Kidney (tissue), 14 donors: ENCODE results near the gene PRKN. TPM values are rescaled to one million over a fixed set of nuclear protein-coding genes. Genes with fewer than 3 reads are reported as not detected.

Source experiments
- DNase-seq, 5 donors: peaks; one replicate each; pipeline ENCODE4 v3.0.0-alpha.2; 2013 to 2020
- FAIRE-seq: peaks from 2 replicates; lab custom pipeline; 2012; peaks lifted over from hg19 to GRCh38; lab: Jason Lieb, UNC
- H3K27ac ChIP-seq, 2 donors: one replicate each; pipeline ENCODE4 v1.7.0; 2013; ENCODE audit warnings: low read depth in 2 of 2, low read length in 2 of 2, inconsistent platforms in 1 of 2
- H3K27me3 ChIP-seq: one replicate; pipeline ENCODE4 v1.7.1; 2013; ENCODE audit warnings: low read length, inconsistent platforms; ENCODE audit not compliant: control insufficient read depth, insufficient read depth
- H3K36me3 ChIP-seq, 3 donors: one replicate each; pipeline versions ENCODE4 v1.7.0 to v1.7.1; 2013; ENCODE audit warnings: low read length in 3 of 3, control low read depth in 1 of 3, inconsistent platforms in 1 of 3; ENCODE audit not compliant: insufficient read depth in 3 of 3, control insufficient read depth in 2 of 3
- H3K4me1 ChIP-seq, 3 donors: one replicate each; pipeline versions ENCODE4 v1.7.0 to v1.7.1; 2013; ENCODE audit warnings: low read length in 3 of 3, inconsistent platforms in 1 of 3, low read depth in 1 of 3; ENCODE audit not compliant: control insufficient read depth in 2 of 3, insufficient read depth in 2 of 3
- H3K4me3 ChIP-seq, 3 donors: one replicate each; pipeline versions ENCODE4 v1.7.0 to v1.8.1; 2013; ENCODE audit warnings: low read length in 3 of 3, control low read depth in 1 of 3, inconsistent platforms in 1 of 3
- H3K9ac ChIP-seq, 3 donors: one replicate each; pipeline versions ENCODE4 v1.7.0 to v1.7.1; 2013; ENCODE audit warnings: low read length in 3 of 3, control low read depth in 1 of 3, inconsistent platforms in 1 of 3
- H3K9me3 ChIP-seq, 3 donors: one replicate each; pipeline versions ENCODE4 v1.7.0 to v1.7.1; 2013; ENCODE audit warnings: low read length in 3 of 3, control low read depth in 1 of 3, inconsistent platforms in 1 of 3; ENCODE audit not compliant: control insufficient read depth in 2 of 3, insufficient read depth in 1 of 3
- CTCF ChIP-seq: IDR thresholded peaks from 3 replicates; pipeline ENCODE4 v1.5.1; 2012; ENCODE audit warnings: mild to moderate bottlenecking, moderate library complexity, borderline replicate concordance; ENCODE audit not compliant: insufficient read depth; ENCODE audit errors: extremely low read depth
- intact Hi-C: fragments of 100-400 bp; cut with DNase I; formaldehyde crosslinking; loops from one replicate; pipeline ENCODE4 v1.11.1; 2022
- polyA plus RNA-seq: library from polyadenylated mRNA; stranded (reverse); fragments of 350-450 nt; fragmentation: Illumina TruSeq; extraction: RNeasy Lipid Tissue Mini Kit (QIAGEN cat#74804); gene quantifications from one replicate; pipeline ENCODE4 v1.2.3, GENCODE V29; 2014; ENCODE audit warnings: low read depth, low replicate concordance; ENCODE audit not compliant: insufficient read depth
- total RNA-seq: library from RNA; stranded (reverse); fragmentation: NEBNext Ultra II Directional; extraction: Animal tissue kit (Norgen Biotek cat#: 25700); gene quantifications from one replicate; pipeline ENCODE4 v1.2.1, GENCODE V29; 2021
- donor health status: control.
- donor health status: control.
- donor health status: control.
- donor health status: control.
- donor health status: control.
- donor health status: DM: yes; HTN: yes; CAD: no.
- donor health status: Normal renal cell carcinoma (clear cell type).

Gene PRKN
- total and polyA plus RNA-seq, 2 donors from 2014 or later, result 8.6 to 10.4 TPM

DNA sequence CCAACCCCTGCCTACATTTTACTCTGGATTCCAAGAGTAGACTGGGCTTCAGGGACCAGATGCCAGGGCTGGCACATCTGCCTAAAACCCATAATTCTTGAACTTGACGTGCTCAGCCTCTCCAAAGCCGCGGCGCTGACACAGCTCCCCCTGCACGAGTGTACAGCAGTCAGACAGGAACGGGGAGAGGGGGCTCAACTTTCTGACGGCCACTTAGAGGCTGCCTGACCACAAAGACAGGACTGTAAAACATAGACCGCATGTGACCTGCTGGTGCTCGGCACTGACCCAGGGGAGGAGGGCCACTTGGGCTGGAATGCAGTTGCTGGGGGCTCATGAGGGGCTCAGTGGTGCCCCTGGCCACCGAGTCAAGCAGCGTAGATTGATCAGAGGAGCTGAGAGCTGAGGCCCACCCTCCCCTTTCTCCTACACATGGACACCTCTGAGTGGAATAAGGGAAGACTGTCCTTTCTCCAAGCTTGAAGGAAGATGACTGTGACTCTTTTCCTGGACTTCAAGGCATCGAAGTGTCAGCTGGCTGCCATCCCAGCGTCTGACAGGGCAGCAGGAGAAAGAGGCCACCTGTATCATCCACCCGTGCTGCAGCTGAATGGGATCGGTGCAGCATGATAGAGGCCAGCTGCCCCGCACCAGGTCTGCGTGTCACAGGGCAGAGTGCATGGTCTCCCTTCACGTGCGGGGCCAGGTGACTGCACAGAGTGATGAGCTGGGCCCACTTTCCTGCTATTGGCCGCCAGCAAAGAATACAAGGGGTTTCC is 1282.4 kb downstream of the PRKN start:
- no peaks in the 10 kb centered on the region for H3K36me3 ChIP-seq
- no peak overlapping the region for H3K9ac ChIP-seq
- peaks cover 6 to 22% (median 19%) of the 10 kb centered on the region in 3 donors for H3K4me1 ChIP-seq
- H3K9me3 ChIP-seq, result no peaks in the 10 kb centered on the region
- no peak for TF ChIP-seq CTCF
- intact Hi-C loops, result no loop called here
- peak in 4 of 5 donors; percentile 65 to 72 (median 69) for DNase-seq
- FAIRE-seq, result no peak
- no peak overlapping the region for H3K4me3 ChIP-seq
- peak overlapping the region in 1 of 2 donors; percentile 53 for H3K27ac ChIP-seq
- H3K27me3 ChIP-seq, result no peaks in the 10 kb centered on the region

DNA sequence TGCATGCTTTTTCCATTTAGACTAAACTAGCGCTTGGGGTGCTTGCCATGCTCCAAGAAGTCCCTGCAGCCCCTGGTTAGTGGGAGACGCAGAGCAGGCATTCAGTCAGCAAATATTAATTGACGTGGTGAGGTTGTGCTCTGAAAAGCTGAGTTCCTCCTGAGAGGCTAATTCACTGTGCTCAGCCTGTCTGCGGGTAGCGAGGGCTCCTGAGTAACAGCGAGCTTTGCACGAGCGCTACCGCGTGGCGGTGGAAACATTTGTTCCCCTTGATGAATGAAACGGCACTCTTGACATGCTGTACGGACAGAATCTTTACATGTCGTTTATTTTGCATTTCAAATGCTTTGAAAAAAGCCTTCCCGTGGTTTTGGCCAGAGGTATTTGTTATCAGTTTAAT is 1283.1 kb downstream of the PRKN start:
- H3K4me3 ChIP-seq, result peak overlapping the region in 1 of 3 donors; percentile 7
- intact Hi-C loops, result no loop called here
- H3K27ac ChIP-seq, result peak overlapping the region; percentile 43 to 64
- DNase-seq (peak in 3 of 5 donors; percentile 72 to 86 (median 83)), FAIRE-seq (no peak)
- H3K36me3 ChIP-seq, result no peaks in the 10 kb centered on the region
- H3K9me3 ChIP-seq, result no peaks in the 10 kb centered on the region
- H3K4me1 ChIP-seq, result peaks cover 6 to 22% (median 19%) of the 10 kb centered on the region in 3 donors
- peak; percentile 28 for TF ChIP-seq CTCF
- no peaks in the 10 kb centered on the region for H3K27me3 ChIP-seq
- no peak overlapping the region for H3K9ac ChIP-seq

DNA sequence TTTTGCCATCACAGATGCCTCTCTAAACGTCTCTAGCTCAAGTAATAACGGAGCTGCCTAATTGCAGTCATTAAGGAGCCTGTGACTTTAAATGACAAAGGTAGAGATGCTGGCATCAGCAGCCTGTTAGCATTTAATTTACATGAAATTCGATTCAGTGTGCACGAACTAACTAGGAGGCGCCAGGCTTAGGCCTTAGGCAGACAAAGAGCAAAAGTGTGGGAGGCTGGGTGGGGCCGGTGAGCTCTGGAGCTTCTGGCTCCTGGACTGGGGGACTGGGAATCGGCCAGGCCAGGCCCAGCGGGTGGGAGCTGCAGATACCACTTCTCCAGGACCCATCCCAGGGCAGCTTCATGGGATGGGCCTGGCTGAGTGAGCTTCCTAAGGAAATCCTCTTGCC is 1283.7 kb downstream of the PRKN start:
- DNase-seq (peak in 2 of 5 donors; percentile 37 to 43), FAIRE-seq (no peak)
- TF ChIP-seq CTCF, result no peak
- Histone ChIP-seq H3K9me3 (no peaks in the 10 kb centered on the region), H3K36me3 (no peaks in the 10 kb centered on the region), H3K4me1 (peaks cover 6 to 22% (median 19%) of the 10 kb centered on the region in 3 donors), H3K9ac (no peak overlapping the region), H3K27ac (peak overlapping the region; percentile 43 to 64), H3K27me3 (no peaks in the 10 kb centered on the region), H3K4me3 (no peak overlapping the region)
- intact Hi-C loops, result no loop called here
